Stimulated activated CD8-positive, alpha-beta memory T cell treated with anti-CD3 and anti-CD28 coated beads, Interleukin-7, amount 100 ng/mL, for 1 hour (primary cell): ENCODE measurements around the gene RTTN.

Experiments used
- DNase-seq, 2 donors: peaks; one replicate each; pipeline ENCODE4 v3.0.0-alpha.2; 2020; ENCODE audit warnings: low read depth in 2 of 2

RTTN gene

GRCh38 chr18:70082430-70082829, 123.1 kb downstream of the RTTN start:
- no peak for DNase-seq

GRCh38 chr18:70078106-70078505, 127.4 kb downstream of the RTTN start:
- no peak for DNase-seq

GRCh38 chr18:70075906-70076305, 129.6 kb downstream of the RTTN start:
- no peak for DNase-seq

GRCh38 chr18:70074116-70074515, 131.4 kb downstream of the RTTN start:
- no peak for DNase-seq

GRCh38 chr18:70073432-70073831, 132.1 kb downstream of the RTTN start:
- no peak for DNase-seq

GRCh38 chr18:70072678-70073077, 132.8 kb downstream of the RTTN start:
- no peak for DNase-seq

GRCh38 chr18:70069965-70070364, 135.5 kb downstream of the RTTN start:
- no peak for DNase-seq

- no peak for DNase-seq
These were observed 136.1 kb downstream of the RTTN start for GRCh38 chr18:70069382-70069781.

GRCh38 chr18:70068981-70069380, 136.5 kb downstream of the RTTN start:
- no peak for DNase-seq

GRCh38 chr18:70059684-70060083, 145.8 kb downstream of the RTTN start:
- no peak for DNase-seq

- no peak for DNase-seq
These were observed 146.6 kb downstream of the RTTN start for GRCh38 chr18:70058916-70059315.

GRCh38 chr18:70047931-70048603, 157.4 kb downstream of the RTTN start:
- no peak for DNase-seq

GRCh38 chr18:70046796-70047195, 158.7 kb downstream of the RTTN start:
- no peak for DNase-seq

- DNase-seq = no peak
These were observed 159.3 kb downstream of the RTTN start for GRCh38 chr18:70046207-70046606.

- DNase-seq = no peak
These were observed 160.9 kb downstream of the RTTN start for GRCh38 chr18:70044632-70045031.

- no peak for DNase-seq
These were observed 163.9 kb downstream of the RTTN start for GRCh38 chr18:70041459-70042050.

GRCh38 chr18:70039186-70039585, 166.3 kb downstream of the RTTN start:
- no peak for DNase-seq

GRCh38 chr18:70037431-70038061, 167.9 kb downstream of the RTTN start:
- no peak for DNase-seq

GRCh38 chr18:70036771-70037347, 168.6 kb downstream of the RTTN start:
- DNase-seq = no peak

- DNase-seq = no peak
These were observed 169.3 kb downstream of the RTTN start for GRCh38 chr18:70036168-70036567.

- no peak for DNase-seq
These were observed 174.3 kb downstream of the RTTN start for GRCh38 chr18:70031221-70031620.

GRCh38 chr18:70030728-70031127, 174.8 kb downstream of the RTTN start:
- DNase-seq = no peak

GRCh38 chr18:70029163-70029562, 176.3 kb downstream of the RTTN start:
- no peak for DNase-seq
